Embryonic facial prominence (tissue), 1 donor: ENCODE measurements around the gene NOL4L.

Experiments
- DNase-seq: peaks from one replicate; pipeline ENCODE4 v3.0.0-alpha.2; 2016; ENCODE audit errors: extremely low spot score

The NOL4L gene

DNA sequence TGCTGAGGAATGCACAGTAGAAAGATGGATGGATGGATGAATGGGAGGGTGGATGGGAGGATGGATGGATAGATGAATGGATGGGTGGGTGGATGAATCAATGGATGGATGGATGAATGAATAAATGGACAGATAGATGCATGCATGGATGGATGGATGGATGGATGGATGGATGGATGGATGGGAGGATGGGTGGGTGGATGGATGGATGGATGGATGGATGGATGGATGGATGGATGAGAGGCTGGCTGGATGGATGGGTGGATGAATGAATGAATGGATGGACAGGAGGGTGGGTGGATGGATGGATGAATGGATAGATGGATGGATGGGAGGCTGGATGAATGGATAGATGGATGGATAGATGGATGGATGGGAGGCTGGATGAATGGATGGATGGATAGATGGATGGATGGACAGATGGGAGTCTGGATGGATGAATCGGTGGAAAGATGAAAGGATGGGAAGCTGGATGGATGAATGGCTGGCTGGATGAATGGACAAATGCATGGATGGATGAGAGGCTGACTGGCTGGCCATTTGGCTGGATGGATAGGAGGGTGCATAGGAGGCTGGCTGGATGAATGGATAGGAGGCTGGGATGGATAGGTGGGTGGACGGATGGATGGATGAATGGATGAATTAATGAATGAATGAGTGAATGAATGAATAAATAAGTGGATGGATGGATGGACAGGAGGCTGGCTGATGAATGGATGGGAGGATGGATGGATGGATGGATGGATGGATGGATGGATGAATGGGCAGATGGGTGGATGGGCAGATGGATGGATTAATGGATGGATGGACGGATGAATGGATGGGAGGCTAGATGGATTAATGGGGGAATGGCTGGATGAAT lies 28.3 kb upstream of the NOL4L start:
- DNase-seq, result no peak

DNA sequence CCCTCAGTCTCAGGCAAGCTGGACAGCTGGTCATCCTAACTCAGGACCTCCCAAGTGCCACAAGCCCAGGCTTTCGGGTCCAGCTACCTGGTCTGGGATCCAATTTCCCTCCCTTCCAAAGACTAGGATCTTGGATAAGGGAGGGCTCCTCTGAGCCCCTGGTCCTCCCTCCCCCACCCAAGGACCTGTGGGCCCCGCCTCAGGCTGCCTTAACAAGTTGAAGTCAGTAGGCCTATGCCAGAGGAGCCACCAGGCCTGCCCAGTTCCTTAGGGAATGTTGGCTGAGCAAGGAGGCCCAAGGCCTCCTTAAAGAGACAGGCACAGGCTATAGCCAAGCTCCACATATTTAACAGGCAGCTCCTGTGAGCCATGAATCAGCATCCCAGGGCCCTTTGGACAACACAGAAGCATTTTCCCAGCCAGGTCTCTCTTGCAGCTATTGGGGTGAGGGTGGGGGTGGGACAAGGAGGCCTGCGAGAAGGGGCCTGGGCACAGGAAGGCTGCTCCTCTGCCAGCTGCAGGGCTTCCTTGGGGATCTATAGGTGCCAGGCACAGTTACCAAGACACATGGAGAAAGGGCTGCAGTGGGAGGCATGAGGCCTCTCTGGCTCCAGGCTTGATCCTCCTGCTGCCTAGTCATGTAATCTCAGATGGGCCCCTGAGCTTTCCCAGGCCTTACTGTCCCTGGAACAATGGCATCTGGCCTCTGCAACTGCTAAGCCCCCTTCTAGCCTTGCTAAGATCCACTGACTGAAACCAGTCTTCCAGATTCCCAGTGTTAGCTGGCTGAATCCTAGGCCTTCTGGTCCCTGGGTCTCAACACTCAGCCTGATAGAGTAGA lies 27.4 kb upstream of the NOL4L start:
- DNase-seq, result no peak

DNA sequence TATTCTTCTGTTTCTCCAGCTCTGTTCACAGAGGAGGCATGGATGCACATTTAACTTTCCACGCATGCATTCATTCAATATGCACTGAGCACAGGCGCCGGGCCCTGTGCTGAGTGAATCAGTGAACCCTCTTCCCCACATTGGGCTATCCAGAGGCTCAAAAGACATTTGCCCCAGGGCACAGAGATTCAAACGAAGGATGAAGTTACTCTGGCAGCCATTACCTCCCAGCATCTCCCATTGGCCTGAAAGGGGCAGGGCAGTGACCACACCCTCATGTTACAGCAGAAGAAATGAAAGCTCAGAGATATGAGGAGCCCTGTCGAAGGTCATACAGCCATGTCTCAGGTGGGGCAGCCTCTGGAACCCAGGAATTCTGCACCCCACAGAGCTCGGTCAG lies 26.7 kb upstream of the NOL4L start:
- no peak for DNase-seq

DNA sequence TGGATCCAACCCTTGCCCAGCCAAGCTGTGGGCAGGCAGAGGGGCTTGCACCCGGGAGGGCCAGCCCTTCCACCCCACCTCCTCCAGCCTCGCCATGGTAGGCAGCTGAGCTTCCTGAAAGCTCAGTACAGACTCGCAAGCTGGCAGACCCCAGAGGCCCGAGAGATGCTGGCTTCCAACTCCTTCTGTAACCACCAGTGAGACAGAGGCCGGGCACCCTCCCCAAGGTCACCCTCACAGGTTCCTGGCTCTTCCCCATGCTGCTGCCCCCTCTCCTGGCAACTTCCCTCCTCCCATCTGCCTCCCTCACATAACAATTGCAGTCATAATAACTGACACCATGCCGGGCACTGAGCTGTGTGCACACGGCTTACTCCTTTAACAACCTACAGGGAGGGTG lies 26.2 kb upstream of the NOL4L start:
- DNase-seq, result no peak

DNA sequence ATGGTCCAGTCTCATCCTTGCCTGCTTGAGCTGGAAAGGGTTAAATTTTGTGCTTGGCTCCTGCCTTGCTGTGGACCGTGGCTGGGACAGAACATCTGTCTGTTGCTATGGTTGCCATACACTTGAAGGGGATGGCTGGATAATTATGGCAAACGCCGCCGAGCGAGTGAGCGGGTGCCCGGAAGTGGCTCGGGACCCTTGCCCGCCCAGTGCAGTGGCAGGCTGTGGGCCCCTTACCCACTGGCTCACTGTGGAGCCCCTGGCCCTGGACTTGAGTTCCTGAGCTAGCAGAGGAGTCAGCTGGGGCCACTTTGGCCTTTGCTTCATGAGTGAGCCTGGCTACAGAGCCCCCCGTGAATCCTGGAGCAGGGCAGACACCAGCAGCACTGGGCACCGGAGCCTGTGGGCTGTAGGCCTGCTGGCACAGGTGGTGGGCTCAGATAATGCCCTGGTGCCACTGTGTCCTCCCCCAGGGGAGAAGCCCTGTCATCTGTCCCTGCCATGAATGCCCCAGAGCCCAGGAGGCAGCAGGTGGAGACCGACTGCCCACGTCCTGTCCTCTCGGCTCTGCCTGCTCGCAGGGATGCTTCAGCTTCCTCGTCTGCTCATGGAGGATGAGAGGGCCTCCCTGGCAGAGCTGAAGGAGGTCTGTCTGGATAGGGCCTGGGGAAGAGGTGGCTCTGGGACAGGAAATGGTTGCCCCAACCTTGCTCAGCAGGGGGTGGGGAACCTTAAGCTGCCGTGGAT lies 25.5 kb upstream of the NOL4L start:
- no peak for DNase-seq

DNA sequence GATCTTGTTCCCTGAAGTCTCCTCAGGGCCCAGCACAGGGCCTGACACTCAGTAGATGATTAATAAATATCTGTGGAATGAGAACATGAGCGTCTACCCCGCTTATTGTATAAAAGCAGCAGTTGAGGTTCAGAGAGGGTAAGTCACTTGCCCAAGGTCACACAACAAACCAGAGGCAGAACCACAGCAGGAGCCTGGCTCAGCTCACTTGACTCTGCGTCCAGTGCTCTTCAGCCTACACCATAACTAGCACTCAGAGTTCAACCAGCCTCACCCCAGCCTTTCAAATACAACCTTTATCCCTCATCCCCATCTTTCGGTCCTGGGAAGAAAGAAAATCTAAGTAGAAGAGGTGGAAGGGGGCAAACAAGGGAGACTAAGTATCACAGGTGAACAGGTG lies 24.9 kb upstream of the NOL4L start:
- DNase-seq, result no peak

DNA sequence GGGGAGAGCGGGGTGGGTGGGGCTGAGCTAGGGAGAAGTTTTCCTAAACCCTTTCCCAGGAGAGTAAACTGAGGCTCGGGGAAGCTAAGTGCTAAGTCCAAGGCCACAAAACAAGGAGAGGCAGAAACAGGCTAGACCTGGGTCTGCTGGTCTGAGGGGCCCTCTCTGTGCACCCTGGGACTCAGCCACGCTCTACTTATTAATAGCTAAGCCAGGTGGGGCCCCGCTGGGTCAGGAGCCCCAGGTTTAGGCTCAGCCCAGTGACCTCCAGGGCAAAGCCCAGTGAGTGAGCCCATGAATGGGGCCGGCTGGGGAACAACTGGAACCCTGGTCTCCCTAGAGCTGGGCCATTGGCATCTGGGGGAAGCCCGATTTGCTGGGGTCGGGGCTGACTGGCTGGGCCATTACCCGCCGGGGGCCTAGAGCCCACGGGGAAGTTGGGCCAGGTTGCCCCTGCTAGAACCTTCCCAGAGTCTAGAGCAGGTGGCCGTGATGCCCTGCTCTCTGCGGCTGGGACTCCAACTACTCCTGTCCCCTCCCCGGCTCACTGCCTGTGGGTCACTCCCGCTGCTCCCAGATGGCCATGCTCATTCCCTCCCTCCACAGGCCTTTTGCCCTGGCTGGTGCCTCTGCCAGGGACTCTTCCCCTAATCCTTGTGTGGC lies 24.1 kb upstream of the NOL4L start:
- no peak for DNase-seq

DNA sequence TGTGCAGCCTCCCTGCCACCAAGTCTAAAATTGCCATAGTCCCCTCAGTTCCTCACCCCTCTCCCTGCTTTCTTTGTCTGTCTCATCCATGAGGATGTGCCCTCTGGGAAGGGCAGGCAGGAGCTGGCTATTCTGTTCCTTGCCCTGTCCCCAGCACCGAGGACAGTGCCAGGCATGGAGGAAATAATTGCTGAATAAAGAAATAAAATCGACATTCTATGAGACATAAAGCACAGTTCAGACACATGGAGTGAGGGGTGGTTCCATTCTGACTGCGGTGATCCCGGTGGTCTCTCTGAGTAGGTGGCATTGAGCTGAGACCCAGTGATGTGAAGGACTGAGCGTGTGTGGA lies 23.5 kb upstream of the NOL4L start:
- DNase-seq, result no peak

DNA sequence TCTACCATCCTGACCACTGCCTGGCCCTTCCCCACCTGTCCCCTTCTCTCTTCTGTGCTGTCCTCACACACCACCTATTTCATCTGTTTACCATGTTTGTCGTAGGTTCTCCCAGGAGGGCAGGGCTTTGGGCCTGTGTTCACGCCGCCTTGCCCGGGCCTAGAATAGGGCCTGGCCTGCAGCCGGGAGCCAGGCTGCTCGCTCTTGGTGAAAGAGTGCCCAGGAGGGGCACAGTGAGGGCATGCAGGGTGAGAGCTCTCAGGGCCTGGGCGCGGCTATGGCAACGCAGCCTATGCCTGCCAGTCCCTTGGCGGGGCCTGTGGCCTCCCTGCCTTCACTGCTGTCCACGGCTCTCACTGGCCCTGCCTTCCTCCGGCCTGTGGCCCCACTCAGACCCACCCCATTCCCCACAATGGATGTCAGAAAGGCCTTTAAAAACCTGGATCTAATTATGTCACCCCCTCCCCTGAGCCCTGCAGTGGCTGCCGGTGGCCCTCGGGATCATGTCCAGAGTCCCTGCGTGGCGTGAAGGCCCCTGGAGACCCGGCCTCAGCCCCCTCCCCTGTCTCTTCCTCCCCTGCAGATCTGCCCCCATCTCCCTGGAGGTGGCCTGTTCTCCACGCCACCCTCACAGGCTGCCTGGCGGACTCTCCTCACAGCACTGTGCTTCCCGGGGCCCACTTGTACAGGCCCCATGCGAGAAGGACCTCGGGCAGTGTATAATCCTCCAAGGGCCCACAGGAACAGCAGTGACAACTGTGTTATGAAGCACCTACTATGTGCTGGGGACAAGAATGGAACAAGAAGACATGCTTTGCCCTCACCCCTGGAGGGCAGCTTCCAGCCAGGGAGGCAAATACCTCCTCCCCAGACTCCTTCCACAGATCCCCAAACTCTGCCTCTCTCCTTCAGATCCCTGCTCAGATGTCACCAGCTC lies 22.9 kb upstream of the NOL4L start:
- DNase-seq, result no peak

DNA sequence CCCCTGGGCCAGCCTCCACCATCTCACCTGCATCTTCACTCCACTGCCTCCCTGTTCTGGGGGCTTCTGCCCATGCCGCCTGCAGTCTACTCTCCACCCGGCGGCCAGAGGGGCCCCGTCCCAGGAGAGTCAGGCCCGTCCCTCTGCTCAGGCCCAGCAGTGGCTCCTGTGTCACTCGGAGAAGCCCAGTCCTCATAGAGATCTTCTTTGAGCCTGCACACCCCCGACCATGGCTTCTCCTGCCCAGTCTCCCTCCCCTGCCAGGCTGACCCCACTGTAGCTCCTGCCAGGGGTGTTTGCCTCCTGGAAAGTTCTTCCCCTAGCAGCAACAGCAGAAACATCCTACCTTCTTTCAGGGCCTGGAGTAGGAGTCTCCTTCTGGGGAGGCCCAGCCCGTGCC lies 22.2 kb upstream of the NOL4L start:
- no peak for DNase-seq

DNA sequence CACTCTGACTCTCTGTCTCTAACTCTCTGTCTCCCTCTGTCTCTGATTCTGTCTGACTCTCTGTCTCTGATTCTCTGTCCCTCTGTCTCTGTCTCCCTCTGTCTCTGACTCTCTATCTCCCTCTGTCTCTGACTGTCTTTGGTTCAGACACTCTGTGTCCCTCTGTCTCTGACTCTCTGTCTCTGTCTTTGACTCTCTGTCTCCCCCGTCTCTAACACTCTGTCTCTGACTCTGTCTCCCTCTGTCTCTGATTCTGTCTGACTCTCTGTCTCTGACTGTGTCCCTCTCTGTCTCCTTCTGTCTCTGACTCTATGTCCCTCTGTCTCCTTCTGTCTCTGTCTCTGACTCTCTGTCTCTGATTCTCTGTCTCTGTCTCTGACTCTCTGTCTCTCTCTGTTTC lies 21.7 kb upstream of the NOL4L start:
- no peak for DNase-seq

DNA sequence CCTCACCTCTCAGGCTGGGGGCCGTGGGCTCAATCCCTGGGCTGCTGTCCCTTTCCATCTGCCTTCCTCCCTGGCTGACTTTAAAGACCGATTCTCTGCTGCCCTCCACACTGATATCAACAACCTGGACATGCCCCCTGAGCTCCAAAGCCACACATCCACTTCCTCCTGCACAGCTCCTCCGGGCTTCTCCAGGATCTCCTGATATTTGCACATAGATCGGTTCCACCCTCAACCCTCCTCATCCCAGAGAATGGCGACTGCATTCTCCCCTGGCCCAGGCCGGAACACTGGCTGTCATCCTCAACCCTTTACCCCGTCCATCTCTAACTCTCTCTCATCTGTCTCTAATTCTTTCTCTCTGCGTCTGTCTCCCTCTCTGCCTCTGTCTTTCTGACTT lies 21.0 kb upstream of the NOL4L start:
- DNase-seq, result no peak

DNA sequence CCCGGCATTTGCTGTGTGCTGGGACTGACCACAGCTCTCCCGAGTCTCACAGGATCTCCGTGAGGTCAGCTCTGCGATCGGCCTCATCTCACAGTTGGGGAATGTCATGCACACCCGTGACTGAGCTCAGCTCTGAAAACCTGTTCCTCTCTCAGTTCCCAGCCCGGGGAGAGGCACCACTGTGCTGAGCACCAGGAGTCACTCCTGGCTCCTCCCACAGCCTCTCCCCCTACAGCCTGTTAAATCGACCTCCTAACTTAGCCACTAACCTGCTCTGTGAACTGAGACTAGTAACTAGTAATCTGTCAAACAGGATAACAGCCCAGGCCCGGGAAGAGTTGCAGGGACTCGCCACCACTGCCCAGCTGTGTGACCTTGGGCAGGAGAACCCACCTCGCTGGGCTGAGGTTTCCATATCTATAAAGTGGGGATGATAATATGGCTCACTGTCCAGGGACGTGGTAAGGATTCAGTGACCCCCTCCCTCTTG lies 20.1 kb upstream of the NOL4L start:
- no peak for DNase-seq

DNA sequence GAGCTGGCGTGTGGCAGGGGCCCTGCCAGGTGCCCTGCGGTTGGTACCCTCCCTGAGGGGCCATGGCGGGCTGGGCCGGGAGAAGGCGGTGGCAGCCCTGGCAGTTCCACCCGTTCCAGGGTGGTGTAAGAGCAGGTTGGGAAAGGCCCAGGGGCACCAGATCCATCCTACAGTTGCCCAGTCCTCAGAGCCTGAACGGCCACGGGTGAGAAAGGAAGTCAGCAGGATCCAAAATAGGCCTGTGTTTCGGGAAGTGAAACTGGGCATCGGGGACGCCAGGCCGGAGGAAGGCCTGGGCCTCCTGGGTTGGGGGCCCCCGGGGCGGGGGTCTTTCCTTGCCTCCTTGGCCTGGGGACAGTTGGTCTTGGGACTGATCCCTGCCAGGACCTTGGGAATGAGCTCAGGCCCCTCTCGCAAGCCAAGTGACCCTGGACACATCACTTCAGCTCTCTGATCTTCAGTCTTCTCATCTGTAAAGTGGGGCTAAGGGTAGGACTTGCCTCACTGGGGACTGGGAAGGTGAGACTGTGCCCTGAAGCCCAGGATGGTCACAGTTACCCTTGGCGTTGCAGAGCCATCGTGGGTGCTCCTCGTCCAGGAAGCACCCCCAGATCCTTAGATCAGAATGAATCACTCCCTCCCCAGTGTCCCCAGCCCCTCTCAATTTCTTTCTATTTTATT lies 18.1 kb upstream of the NOL4L start:
- DNase-seq, result no peak

DNA sequence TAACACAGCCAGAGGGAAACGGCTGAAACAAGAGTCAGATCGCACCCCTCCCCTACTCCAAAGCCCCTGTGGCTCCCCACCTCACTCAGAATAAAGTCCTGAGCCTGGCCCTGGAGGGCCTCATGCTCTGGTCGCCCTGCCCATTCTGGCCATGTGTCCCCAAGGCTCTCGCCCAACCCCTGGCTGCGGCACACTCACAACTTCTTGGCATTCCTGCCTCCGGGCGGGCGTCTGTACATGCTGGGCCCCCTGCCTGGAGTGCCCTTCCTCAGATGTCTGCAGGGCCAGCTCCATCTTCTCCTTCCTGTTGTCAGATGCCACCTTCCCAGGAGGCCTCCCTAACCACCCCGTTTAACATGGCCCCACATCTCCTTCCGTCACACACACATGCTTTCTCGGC lies 17.1 kb upstream of the NOL4L start:
- no peak for DNase-seq

DNA sequence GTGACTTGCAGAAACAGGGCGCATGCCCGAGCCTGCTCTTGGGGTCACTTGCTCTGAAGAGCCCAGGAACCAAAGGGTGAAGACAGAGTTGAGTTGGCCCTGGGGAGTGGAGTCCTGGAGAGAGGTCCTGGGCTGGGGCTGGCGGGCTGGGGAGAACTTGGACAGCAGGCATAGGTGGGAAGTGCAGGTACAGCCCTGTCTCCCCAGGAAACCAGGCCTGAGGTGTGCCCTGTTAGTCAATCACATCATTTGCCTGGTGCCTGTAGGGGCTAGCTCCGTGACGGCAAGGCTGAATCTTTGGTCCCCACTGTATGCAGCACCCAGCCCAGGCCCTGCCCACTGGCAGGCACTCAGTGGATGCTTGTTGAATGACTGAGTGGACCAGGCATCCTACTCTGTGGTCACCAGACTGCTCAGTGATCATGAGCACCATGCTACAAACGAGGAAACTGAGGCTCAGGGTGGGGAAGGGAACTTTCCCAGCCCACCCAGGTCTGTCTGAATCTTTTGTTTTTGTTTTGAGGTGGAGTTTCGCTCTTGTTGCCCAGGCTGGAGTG lies 15.6 kb upstream of the NOL4L start:
- DNase-seq, result no peak

DNA sequence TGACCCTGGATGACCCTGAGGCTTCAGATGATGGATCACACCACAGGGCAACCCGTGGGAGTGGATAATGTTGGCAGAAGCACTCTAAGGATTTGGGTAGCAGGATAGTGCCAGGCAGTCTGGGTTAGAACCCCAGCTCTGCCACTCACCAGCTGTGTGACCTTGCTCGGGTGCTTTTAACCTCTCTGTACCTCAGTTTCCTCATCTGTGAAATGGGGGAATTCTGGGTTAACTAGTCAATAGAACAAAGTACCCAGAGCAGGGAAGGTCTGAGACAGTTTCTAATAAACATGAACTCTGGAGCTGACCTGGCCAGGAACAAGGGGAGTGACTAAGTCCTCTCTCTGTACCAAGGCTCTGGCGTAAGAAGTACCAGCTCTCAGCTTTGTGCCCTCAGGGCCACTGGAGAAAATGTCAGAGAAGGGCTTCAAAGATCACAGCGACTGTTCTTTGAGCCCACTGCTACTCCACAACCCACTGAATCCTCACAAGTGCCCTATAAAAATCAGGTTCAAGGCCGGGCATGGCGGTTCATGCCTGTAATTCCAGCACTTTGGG lies 14.7 kb upstream of the NOL4L start:
- DNase-seq, result no peak

DNA sequence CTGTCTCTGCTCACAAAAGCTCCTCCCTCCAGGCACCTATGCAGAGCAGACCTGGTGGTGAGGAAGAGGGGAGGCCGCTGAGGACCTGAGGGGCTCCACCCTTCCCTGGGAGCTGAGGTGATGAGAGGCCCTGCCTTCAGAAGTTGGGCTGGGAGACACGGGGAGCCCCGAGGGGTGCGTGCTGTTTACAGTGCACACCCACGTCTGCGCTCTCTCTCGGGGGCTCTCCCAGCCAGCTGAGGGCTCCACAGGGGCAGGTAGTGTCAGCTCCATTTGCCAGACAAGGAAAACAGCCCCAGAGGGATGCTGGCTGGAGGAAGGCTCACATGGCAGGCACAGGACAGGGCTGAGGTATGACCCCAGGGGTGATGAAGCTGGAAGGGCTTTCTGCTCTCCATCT lies 13.5 kb upstream of the NOL4L start:
- DNase-seq, result no peak

DNA sequence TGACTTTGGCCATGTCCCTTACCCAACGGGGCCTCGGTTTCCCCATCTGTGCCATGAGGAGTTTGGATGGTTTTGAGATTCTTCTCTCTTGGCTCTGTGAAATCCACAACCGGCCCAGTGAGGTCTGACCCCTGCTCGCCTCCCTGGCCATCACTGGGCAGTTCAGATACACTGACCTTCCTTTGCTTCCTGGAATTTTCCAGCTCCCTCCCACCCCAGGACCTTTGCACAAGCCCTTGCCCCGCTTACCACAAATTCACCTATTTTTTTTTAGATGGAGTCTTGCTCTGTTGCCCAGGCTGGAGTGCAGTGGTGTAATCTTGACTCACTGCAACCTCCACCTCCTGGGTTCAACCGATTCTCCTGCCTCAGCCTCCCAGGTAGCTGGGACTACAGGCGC lies 12.6 kb upstream of the NOL4L start:
- no peak for DNase-seq
